Measurements from ENCODE around the gene SIL1.
A peak's percentile ranks its signal among the peaks of the same experiment; 100 is the strongest.
"Not testable (repeated sequence)": the region's sequence is repeated elsewhere in the genome, so short reads cannot be mapped to it uniquely, and the experiment has no call there.

Gene SIL1

DNA sequence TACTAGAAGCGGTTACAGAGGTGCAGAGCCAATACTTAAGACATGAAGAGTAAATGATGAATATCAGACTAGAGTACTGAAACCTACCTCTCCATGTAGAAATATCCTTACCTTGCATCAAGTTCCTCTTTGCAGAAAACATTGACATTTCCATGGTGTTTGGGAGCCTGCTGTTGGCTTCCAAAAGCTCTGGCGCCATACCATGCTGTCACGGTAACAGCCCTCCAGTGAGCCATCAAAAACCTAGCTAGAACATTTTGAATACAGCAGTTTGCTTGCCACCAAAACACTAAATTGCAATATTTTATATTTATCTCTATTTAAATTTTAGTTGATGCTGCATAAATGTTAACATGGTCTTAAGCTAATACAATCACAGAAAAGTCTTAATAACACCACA is 179.0 kb downstream of the SIL1 start:
- no peak for ATAC-seq

GRCh38 chr5:139017624-139018023 is 180.5 kb downstream of the SIL1 start:
- no peak for ATAC-seq

DNA sequence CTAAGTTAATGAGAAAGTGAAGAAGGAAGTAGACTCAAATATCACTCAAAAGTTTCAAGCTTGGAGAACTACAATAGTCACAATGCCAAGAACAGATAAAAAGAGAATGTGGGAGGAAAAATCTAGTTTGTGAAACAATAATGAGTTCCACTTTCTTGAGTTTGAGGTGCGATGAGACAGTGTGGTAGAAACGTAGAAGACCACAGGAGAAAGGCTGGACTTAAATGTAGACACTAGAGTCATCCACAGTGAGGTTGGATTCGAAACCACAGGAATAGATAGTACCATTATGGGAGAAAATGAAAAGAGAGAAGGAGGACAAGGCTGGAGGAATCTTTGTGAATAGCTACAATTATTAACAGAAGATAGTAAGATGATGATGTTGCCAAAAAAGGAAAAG is 182.0 kb downstream of the SIL1 start:
- ATAC-seq, result no peak

DNA sequence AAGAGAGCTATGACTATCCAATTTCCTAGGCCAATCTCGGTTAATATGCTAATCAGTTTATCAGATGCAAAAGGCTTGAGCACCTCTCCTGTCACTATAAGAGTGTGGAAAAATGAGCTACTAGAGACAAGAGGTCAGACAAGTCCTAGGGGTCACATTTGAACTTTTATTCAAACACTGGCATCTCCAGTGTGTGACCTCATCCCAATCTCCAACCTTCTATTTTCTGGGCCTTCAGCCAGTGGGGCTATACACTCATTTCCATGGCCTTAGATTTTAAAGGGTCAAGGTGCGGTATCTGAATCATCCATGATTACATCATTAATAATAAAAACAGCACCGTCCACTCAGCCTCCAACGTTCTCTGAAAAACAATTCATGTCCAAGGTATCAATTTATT is 183.4 kb downstream of the SIL1 start:
- no peak for ATAC-seq

DNA sequence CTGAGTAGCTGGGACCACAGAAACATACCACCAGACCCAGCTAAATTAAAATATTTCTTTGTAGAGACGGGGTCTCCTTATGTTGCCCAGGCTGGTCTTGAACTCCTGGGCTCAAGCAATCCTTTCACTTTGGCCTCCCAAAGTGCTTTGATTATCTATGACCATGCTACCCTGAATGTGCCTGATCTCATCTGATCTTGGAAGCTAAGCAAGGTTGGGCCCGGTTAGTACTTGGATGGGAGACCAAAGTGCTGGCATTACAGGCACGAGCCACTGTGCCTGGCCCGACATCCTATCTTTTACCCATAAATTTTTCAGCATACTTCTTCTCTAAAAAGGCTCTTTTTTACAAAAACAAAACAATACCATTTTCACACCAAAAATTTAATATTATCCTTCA is 186.0 kb downstream of the SIL1 start:
- no peak for ATAC-seq

- ATAC-seq, result not testable (repeated sequence)
These were observed 187.0 kb downstream of the SIL1 start for GRCh38 chr5:139011156-139011555.

DNA sequence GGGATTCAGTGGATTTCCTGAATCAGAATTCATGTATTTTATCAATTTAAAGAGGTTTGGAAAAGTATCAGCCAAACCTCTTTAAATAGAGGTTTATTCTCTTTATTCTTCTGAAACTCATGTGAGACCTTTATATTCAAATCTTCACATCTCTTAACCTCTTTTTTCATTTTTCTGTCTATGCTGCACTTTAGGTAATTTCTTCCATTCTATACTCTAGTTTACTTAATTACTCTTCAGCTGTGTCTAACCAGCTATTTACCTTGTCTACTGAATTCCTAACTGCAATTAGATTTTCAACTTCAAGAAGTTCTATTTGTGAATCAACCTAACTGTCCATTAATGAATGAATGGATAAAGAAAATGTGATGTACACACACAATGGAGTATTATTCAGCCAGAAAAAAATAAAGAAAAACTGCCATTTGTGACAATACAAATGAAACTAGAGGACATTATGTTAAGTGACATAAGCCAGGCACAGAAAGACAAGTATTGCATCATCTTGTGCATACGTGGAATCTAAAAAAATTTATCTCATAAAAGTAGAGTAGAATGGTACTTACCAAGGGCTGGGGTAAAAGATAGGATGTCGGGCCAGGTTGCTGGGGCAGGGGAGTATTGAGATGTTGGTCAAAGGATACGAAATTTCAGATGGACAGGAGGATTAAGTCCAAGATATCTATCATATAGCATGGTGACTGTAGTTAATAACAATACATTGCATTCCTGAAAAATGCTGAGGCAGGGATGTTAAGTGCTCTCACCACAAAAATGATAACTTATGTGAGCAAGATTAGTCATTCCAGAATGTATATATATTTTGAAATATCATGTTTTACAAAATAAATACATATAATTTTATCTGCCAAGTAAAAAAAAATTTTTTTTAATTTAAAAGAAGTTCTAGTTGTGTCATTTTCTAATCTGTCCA is 193.5 kb downstream of the SIL1 start:
- ATAC-seq, result no peak

- ATAC-seq, result no peak
These were observed 198.5 kb downstream of the SIL1 start for GRCh38 chr5:138999674-139000073.

GRCh38 chr5:138998521-138998920 is 199.6 kb downstream of the SIL1 start:
- no peak for ATAC-seq

GRCh38 chr5:138996120-138996519 is 202.0 kb downstream of the SIL1 start:
- no peak for ATAC-seq

GRCh38 chr5:138990986-138991590 is 207.1 kb downstream of the SIL1 start:
- ATAC-seq, result no peak

GRCh38 chr5:138989720-138990119 is 208.4 kb downstream of the SIL1 start:
- no peak for ATAC-seq

DNA sequence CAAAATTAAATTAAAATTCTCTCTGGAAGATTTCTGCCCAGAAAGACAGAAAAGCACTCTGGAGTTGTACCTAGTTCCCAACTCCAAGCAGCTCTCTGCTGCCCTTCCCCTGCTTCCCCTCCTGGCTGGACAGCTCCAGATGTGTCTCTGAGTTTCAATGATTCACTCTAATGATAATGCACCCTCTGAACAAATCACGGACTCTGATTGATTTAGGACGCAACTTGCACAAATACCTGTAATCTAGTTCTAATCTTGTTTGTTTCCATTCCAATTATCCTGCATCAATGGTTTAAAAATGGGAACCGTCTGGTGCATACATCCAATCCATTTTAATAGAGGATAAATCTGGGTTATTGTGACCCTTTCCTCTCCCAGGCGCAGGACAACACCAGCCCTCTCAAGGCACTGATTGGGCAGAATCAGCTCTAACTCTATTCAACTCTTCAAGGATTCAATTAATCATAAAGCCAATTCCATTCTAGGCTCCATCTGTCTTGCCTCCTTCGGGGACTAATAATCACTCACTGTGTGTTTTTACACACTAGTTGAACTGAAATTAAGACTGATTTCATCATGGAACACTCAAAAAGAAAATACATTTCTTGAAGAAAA is 211.9 kb downstream of the SIL1 start:
- ATAC-seq, result no peak

GRCh38 chr5:138985683-138986082 is 212.5 kb downstream of the SIL1 start:
- ATAC-seq, result no peak

DNA sequence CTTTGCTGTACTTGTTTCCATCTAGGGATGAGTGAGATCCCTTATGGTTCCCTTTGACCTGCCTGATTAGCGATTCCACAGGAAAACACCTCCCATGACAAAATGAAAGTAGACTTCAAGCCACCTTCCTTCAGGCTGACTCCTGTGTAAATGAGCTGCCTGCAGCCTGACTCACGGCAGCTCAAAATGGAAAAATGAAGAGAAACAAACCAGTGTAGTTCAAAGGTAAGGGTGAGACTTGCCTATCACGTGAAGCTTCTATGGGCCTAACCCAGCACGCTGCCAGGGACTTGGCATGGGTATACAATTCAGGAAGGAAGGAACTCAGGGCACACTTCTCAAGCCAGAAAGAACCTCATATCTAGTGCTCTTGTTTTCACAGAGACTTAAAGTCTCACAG is 212.9 kb downstream of the SIL1 start:
- no peak for ATAC-seq

- no peak for ATAC-seq
These were observed 214.2 kb downstream of the SIL1 start for GRCh38 chr5:138983984-138984383.

DNA sequence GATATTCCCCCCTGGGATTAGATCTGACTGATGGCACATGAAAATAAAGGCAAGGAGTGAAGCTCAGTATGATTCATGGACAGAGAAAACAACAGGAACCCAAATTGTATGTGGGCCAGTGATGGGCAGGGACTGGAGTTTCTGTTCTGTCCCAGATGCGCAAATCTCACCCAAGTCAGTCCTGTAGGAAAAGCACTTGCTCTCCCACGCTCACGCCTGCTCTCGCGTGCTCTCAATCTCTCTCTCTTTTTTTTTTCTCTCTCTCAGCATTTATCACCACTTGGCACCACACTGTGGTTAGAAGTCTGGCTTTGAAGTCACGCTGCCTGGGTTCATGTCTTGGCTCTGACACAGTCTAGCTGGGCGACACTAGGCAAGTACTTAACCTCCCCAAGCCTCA is 216.6 kb downstream of the SIL1 start:
- peak; percentile 33 to 50 for ATAC-seq

GRCh38 chr5:138981131-138981530 is 217.0 kb downstream of the SIL1 start:
- no peak for ATAC-seq

- ATAC-seq, result no peak
These were observed 217.7 kb downstream of the SIL1 start for GRCh38 chr5:138980441-138980840.

DNA sequence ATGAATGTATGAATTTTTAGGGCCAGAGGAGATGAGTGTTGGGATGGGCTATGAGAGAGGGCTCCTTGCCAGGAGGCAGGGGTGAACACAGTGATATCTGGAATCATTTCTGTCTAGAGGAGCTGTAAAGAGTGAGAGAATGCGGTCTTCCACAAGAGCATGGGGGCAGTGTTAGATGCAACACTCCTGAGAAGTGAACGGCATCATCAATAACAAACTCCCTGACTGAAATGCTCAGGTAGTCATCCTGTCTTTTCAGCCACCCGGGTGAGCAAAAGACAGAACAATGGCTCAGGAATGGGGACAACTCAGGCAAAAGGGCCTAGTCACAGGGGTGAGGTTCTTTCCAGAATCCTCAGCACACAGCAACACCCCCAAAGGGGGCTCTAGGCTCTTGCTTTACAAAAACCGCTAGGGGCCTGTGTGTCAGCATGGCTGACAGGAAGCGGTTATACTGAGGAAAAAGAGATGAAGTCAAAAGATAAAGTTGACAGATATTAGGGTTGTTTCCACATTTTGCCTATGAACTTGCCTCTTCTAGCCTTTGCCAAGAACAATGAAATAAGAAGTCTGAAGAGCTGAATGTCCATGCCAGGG is 218.4 kb downstream of the SIL1 start:
- peak; percentile 42 to 61 for ATAC-seq

- ATAC-seq, result no peak
These were observed 219.6 kb downstream of the SIL1 start for GRCh38 chr5:138978581-138978980.

DNA sequence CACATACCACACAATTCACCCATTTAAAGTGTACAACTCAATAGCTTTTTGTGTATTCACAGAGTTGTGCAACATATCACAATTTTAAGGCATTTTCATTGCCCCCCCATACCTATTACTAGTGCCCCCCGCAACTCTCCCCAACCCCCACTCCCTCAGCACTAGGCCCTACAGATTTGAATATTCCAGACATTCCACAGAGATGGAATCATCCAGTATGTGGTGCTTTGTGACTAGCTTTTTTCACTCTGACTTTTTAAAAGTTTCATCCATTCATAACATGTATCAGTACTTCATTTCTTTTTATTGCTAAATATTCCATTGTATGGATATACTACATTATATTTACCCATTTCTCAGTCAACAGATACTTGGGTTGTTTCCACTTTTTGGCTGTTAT is 220.1 kb downstream of the SIL1 start:
- ATAC-seq, result no peak

DNA sequence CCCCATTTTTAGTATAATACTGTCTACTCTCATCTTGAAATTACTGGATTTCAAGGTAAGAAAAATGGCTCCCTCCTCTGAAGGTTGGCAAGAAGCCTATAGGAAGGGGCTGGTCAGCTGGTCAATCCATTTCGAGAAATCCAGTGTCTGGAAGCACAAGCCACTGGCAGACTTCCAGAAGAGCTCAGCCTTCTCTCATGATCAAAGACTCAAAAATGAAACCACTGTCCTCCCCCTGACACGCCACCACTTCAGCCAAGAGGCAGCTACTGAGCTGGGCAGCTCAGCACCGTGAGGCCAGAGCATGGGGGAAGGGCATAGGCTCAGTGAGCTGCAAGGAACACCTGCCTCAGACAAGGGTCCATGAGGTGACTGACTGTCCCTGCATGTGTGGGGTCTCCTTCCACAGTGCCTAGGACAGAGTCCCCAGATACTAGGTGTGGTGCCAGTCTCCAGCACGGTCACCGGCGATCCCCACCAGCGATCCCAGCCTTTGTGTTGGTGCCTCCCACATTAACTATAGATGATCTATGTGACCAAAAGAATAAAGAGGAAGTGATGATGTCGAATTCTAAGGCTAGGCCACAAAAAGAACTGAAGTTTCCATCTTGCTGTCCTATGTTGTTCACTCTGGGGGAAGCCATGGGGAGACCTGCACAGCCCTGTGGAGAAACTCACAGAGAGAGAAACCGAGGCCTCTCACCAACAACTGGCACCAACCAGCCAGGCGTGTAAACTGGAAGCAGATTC is 222.9 kb downstream of the SIL1 start:
- ATAC-seq, result no peak
